Hematopoietic multipotent progenitor cell treated with erythropoietin and hydrocortisone succinate and interleukin-3 and kit ligand, for 8 days (in vitro differentiated cells): ENCODE measurements around the gene SLAMF9.

Experiments
- DNase-seq: peaks from one replicate; pipeline ENCODE4 v3.0.0-alpha.2; 2015

Gene SLAMF9

DNA sequence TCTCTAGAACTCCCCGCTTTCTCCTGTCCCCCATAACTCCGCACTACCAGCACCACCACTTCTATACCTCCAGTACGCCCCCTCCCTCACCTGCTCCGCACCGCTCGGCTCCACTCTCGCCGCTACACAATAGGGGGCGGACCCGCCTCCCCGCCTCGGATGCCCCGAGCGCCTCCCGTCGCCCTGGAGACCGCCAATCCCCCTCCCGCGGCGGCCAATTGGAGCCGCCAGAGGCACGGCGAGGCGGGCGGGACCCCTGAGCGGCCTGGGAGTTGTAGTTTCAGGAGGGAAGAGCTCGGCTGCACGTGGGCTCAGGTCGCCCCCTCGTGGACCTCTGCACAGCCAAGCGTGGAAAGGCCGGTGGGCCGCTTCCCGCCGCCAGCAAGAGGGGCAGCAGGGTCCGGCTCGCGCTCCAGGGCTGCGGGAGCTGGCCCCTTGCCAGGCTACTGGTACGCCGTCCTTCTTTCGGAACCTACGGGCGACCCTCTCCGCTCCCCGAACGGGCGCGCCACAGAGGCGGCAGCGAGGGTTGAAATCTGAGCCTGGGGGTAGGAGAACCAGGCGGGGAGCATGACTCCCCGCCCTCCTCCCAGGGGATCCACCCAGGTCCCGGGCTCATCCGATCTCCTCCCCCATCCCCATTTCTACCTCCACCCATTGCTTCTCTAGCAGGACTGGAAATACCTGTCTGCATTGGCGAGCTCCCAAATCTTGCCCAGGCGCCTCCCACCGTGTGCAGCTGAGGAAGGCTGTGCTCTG, 8.4 kb downstream of the SLAMF9 start, which contains the start of gene IGSF9:
Gene IGSF9 (minus strand): TSS at position 131 of the 759 bp plus-strand sequence. CDS start 2,159 bp downstream, outside the sequence.
- DNase-seq = peak; percentile 80

DNA sequence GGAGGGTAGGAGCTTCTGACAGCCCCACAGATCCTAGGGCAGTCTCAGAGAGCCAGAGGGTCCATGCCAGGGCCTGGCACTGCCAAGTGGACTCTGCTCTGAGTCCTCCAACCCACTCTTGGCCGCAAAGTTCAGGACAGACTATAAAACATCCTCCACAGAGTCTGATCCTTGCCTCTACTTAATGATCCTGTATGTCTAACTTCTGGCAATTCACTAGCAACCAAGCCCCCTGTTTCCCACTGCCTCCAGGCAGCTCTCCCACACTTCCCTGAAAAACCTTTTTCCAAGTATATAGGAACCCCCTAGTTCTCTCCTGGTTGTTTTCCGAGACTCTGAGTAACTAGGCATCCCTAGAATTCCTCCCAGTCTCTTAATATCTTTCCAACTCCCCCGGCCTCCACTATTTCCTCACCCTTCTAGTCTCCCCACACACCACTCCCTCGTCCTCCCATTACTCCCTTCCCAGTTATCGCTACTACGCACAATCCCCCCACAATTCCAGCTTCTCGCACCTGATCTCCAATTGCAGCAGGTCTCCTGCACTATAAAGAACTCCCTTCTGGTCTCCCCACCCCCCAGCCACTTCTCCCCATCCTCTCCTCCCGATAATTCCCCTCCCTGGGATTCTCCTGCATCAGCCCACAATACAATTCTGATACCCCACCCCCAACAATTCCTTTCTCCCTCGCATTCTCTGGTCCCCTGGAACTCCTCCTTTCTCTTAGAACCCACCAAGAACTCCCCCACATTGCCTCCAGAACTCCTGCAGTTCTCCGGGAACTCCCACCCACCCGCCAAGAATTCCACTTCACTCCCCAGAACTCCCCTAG, 9.2 kb downstream of the SLAMF9 start:
- no peak for DNase-seq

DNA sequence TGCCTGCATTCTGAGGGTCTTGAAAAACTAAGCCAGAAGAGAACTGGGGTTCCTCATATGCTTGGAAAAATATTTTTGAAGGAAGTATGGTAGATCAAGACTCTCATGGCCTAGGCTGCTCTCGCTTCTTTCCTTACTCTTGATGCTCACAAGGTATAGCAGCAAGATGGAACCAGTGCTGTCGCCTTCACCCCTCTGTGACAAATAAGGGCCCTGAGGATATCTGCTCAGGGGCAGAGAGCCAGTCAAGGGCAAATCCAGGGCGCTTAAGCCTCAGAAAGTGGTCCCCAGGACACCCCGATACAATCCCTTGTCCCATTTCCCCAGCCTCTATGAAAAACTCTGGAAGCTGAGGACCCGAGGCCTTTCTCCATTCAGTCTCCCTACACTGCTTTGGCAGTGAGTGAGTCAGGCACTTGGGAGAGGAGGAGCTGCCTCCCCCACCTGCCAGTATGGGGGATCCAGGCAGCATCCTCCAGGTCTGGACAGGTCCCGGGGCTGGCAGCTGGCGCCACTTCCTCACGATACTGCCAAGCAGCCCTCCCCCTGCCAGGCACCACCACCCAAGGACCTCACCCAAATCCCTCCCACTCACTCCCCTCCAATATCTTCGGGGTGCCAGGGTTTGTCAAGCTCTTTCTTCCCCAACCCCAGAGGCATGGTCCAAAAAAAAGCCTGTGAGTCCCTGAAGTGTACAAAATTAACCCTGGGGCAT, 10.0 kb downstream of the SLAMF9 start:
- no peak for DNase-seq

DNA sequence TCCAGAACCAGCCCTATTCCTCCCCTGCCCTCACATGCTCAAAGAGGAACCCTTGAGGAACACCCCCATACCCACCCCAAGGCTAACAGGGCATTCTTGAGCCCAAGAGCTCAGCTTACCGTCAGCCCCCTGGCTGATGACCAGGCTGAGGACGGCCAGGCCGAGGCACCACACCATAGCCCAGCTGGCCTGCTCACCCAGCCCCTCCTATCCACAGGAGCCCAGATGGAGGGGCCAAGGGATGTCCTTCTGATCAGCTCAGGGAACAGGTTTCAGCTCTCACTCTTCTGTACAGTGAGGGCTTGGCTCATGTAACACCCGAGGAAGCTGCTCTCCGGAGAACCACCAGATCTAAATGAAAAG, 10.8 kb downstream of the SLAMF9 start:
- no peak for DNase-seq

DNA sequence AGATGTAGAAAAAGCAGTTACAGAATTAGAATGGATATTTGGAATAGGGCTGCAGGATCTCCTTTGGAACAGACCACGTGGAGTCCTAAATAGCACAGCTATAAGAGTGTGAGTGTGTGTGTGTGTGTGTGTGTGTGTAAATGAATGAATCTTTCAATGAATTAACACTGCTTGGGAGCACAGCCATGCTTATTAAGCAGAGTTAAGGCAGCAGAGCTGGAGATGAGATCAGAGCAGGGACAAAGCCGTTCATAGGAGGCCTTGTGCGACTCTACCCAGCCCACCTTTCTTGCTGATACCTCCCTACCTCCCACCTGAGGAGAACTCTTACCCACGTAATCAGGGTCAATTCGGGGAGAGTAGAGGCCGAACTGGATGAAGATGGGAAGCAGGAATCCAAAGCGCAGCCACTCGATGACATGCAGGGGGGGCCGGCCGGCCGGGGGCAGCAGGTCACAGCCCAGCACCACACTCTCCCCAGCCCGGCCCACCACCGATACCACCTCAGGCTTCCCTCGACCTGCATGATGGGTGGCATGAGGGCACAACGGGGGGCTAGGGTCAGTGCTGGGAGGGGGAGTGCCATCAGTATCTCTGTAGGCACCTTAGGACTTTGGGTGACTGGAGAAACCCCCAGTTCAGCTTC, 11.3 kb downstream of the SLAMF9 start:
- no peak for DNase-seq

DNA sequence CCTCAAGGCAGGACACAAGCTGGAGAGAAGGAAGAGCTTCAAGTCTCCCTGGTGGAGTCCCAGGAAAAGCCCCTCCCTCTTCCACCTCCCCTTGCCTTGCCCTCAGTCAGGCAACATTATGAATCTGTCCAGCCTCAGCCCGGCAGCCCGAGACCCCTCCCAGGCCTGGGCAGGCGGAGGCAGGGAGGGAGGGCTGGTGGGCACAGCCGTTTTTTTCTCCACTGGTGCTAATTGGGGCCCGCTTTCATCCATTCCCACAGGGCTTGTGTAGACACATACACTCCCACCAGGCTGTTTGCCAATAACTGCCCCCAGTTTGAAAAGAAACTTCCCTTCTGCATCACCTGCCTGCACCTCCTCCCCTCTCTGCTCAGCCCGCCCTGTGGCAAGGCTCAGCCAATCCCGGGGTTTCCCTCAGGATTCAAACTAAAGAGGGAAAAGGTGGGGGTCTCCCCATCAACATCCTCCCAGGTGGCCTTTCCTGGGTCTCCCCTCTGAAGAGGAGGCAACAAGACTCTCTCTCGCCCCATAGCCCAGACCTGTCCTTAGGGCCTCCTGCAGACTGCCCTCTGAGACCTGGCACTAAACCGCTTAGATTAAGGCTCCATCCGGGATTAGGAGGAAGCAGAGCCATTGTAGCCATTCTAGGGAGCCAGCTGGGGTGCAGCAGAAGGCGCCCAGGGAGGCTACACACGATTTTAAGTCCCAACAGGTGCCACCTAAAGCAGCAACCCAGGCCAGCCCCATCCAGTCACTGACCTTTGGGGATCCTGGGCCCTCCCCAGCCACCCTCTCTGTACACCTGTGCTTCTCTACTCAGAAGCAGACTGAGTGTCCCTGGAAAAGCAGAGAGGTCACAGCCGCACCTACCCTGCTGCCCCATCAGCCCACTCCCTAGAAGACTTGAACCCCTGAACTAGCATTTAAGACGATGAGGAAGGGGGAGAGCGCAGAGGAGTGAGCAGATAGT, 12.2 kb downstream of the SLAMF9 start:
- DNase-seq = no peak

DNA sequence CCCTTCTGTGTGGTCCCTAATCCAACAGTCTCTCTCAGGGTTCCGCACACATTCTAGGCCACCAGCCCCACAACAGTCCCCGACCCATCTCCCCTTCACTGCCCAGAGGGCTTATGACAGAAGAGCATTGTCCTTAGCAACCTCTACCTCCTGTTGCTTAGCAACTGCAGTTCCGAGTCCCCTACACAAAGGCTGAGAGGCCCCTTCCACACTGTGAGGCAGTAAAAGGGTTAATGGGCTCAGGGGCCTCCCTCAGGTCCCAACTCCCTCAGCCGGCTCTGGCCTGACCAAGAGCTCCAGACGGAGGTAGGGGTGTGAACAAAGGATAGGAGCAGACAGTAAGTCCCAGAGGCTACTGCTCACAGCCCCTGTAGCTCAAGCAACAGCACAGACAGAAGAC, 12.9 kb downstream of the SLAMF9 start:
- DNase-seq = no peak

DNA sequence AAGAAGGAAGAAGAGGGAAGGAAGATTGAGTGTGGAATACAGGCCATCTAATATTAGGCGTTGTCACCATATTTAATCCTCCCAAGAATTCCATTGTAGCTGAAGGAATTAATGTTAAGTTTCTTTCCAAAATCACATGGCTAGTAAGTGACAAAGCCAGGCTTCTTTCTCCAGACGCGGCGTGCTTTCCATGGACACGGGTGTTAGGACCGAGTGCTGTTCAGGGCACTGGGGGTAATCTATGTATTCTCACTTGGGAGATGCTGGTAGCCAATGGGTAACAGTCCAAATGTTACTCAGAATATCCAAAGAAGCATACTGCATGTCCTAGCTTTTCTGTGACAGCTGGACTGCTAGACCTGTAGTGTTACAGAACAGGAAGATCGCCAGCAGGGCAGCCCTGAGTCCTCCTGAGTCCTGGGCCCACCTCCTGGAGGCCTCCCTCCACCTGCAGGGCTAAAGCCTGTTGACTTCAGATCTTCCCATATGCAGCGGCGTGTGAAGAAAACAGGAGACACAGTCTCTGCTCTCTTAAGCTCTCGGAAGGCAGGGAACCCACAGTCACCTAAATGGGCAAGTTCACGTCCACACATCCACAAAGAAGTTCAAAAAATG, 13.9 kb downstream of the SLAMF9 start:
- DNase-seq = no peak

DNA sequence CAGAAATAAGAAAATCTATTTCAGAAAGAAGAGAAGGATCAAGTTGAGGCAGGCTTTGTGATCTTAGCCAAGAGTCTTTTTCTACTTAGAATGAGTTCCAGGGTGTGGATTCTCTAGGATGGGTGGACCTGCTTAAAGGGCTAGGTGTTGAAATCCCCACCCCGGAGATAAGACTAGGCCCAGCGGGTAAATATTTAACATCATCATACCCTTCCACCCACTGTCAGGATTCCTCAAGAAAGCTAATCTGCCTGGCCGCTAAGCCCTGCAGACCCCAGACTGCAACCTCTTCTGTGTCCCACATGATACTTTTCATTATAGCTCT, 14.4 kb downstream of the SLAMF9 start:
- no peak for DNase-seq

DNA sequence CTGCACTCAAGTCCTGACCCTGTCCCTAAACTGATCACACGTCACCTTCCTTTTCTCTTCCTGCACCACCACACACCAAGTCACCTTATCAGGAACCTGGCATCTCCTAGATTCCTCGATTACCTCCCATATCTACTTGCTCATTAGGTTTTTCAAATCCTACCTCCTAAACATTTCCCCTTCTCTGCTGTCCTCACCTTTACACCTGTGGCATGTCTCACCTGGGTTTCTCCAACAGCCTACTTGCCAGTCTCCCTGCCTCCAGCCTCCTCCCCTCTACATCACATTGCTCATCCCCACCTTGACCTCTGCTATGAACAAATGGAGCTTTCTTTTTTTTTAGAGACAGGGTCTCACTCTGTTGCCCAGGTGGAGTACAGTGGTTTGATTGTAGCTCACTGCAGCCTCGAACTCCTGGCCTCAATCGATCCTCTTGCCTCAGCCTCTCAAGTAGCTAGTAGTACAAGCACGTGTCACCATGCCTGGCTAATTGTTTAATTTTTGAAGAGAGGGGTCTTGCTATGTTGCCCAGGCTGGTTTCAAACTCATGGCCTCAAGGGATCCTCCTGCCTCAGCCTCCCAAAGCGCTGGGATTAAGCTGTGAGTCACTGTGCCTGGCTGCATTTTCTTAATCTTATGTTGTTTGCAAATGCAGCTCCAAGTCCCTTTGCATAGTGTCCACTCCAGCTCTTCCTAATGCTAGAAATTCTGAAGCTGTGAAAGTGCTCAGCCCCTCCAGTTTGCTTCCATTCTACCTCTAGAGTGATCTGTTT, 14.9 kb downstream of the SLAMF9 start:
- no peak for DNase-seq

DNA sequence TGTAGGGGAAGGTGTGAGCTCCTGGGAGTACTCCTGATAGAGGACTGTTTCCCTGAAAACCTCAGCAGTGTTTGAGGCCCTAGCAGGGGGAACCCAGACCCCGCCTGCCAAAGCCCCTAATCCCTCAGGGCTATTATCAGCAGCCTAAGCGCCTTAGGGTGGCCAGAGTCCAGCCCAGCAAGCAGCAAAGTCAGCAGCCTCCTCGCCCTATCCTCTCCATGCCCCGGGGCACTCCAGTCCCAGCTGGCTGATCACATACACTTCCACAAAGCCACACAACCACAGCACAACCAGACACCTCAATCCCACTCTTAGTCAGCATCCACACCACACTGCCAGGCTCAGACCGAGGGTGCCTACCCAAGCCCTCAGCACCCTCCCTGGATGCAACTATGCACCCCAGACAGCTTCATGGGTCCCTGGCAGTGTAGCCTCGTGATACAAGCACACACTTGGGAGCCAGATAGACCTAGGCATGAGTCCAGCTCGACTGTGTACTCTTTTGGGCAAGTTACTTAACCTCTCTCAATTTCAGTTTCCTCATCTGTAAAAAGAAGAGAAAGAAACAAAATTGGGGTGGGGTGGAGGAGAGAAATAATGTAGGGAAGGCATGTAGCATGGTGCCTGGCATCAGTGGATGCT, 15.7 kb downstream of the SLAMF9 start:
- DNase-seq = no peak

DNA sequence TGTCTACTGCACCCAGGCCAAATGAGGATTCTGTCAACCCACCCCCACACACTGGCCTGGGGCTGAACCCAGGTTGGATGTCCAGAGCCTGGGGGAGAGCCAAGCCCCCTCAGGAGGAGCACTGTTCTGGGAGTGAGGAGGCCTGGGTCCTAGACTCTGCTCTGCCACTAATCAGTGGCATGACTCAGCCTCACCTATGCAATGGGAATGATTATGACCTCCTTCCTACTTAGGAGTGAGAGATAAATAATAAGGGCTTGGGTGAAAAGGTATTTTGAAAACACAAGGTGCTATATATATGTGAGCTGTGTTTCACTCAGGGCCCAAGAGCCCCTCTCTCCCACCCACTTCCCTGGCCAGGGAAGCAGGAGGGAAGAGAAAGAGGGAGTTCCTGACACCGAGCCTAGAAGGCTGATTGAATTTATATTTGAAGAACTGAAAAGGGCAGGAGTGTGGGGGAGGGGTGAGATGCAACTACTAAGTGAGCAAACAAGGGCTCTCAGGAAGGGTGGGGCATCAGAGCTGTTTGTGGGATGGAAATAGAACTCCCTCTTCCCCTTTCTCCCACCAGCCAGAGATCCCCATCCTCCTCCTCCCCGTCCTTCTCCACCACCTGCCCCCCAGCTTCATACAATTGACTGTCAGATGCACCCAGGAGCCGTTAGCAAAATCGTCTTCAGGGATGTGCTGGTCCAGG, 16.8 kb downstream of the SLAMF9 start:
- DNase-seq = peak; percentile 51

DNA sequence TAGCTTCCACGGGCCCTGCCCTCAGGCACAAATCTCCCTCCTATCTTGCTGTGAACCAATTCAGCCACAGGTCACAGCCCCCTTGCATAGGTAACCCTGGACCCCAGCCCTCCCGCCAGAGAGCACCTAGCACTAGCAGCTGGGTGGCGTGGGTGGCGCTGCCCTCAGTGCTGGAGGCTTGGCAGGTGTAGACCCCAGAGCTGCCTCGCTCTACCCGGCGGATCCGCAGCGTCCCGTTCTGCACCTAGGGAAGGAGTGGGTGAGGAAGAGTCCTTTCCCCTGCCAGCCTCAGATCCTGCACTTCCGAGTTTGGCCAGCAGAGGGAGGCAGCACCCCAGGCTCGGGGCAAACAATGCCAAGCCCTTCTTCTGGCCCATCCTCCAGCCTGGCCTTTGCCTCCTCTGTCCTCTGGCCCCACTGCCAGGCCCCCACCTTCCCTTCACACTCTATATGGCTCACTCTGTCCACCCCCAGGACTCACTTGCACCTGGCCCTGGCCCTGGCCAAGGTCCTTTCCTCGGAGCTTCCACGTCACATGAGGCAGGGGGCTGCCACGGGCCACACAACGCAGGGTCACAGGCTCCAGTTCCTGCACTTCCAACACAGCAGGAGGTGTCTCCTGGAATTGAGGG, 17.6 kb downstream of the SLAMF9 start:
- peak; percentile 79 for DNase-seq

DNA sequence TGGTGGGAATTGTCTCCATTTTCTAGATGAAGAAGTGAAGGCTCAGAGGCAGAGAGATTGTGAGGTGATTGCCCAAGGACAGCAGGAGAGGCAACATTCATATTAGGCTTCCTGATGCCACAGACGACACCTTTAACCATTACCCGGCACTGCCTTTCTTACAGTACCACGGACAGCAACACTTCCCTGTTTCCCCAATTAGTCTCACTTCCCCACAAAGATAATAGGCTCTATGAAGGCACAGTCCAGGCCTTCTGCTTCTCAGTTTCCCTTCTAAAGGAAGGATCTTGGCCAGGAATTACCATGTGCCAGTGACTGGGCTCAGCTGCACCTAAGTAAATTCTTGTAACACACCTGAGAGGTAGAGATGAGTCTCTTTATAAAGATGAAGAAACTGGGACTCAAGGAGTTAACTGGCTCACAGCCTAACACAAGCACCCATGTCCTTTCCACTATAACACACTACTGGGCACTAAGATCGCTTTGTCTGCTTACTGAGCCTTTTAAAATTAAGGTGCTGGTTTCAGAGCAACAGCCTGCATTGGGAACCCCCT, 18.2 kb downstream of the SLAMF9 start:
- DNase-seq = peak; percentile 30

DNA sequence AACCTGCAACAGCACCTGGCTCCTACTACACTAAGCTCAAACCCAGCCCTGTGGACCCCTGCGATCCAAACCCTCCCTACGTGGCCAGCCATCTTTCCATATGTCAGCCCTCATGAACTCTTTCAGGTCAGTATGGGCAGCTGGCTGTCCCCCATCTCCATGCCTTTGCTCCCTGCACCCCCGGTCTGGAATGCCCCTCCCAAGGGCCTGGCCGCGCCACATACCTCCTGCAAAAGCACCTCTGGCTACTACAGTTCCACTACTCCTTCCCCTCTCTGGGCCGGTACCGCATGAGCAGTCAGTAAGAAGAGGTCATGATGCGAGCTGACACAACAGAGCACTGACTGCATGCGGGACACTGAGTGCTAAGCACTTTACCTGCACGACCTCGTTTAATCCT, 18.7 kb downstream of the SLAMF9 start:
- DNase-seq = no peak

DNA sequence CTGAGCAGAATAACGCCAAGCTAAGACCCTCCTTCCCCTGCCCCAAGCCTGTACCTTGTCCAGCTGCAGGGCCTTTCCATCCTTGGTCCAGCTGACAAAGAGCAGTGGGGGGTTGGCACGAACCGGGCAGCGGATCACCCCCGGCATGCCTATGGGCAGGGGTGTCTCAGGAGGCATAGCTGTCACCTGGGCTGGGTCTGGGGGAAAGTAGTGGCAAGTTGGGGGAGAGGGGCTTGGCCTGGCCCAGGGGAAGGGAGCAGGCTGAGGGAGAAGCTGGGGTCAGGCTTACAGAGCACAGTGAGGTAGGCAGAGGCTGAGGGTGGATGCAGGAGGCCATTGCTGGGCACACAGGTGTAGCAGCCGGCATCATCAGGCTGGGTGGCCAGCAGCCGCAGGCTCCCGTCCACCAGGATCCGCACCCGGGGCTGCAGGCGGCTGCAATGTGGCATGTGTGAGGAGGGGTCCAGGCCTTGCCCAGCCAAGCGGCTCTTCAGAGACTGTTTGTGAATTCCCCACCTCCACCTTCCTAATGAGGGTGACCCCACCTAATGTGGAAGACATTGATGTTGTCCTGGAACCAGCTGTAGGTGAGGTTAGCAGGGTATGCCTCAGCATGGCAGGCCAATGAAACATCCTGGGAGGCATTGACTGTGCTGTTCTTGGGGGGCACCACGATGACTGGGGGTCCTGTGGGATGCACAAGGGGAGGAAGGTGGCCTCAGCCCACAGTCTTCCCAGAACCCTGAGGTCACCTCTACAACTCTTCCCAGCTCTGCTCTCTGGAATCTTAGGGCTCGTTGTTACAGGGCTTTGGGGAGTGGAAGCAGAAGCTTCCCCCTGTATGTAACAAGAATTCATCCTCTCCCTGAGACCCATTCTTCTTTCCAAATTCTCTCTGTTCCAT, 19.6 kb downstream of the SLAMF9 start:
- no peak for DNase-seq

DNA sequence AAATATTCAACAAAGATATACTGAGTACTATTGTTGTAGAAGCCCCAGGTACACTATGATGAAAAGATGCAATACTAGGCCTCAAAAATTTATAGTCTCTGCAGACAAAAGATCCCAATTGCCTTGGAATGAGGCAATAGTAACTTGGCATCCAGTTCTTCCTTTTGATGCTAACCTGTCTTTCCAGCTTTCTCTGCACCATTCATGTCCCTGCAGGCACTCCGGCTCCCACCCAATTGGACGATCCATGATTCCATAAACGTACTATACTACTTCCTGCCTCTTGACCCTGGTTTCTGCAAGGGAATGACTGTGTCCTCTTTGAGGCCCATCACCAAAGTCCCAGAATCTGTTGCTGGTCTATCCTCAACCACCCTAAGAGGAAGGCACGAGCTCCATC, 20.7 kb downstream of the SLAMF9 start:
- no peak for DNase-seq
